Stimulated activated CD8-positive, alpha-beta memory T cell treated with anti-CD3 and anti-CD28 coated beads, Interleukin-12 subunit alpha, Interleukin-12 subunit beta, amount 100 ng/mL, for 24 hours (primary cell): ENCODE data around the gene LRRC56.

Experiments used
- DNase-seq: peaks from one replicate; pipeline ENCODE4 v3.0.0-alpha.2; 2020; ENCODE audit errors: extremely low read depth

The LRRC56 gene, protein sequence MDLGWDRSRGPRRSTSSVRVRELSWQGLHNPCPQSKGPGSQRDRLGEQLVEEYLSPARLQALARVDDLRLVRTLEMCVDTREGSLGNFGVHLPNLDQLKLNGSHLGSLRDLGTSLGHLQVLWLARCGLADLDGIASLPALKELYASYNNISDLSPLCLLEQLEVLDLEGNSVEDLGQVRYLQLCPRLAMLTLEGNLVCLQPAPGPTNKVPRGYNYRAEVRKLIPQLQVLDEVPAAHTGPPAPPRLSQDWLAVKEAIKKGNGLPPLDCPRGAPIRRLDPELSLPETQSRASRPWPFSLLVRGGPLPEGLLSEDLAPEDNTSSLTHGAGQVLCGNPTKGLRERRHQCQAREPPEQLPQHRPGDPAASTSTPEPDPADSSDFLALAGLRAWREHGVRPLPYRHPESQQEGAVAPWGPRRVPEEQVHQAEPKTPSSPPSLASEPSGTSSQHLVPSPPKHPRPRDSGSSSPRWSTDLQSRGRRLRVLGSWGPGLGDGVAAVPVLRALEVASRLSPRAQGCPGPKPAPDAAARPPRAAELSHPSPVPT

GRCh38 chr11:536841-537621 is at the start of gene LRRC56:
TSS of gene LRRC56 (plus strand) at chr11:537527. CDS start at chr11:540685, 3,158 bp downstream.
- DNase-seq: peak; percentile 82

DNA sequence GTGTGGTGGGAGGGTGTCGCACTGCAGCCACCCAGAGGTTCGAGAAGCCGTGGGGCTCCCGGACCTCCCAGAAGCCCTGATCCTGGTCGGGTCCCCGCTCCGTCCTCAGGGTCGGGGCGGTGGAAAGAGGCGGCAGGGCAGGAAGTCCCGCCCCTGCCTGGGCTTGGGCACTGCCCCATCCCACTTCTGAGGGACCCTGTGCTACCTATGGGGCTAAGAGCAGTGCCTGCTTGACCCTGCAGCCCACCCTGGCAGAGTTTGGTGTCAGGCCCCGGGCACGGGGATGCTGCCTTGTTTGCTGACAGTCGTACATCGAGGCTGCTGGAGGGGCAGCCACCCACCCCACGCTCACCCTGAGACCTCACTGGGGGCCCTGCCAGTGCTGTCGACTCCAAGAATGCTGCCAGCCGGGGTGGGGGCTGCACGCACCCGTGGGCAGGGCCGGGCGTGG is 49.7 kb upstream of the LRRC56 start:
- DNase-seq: no peak

DNA sequence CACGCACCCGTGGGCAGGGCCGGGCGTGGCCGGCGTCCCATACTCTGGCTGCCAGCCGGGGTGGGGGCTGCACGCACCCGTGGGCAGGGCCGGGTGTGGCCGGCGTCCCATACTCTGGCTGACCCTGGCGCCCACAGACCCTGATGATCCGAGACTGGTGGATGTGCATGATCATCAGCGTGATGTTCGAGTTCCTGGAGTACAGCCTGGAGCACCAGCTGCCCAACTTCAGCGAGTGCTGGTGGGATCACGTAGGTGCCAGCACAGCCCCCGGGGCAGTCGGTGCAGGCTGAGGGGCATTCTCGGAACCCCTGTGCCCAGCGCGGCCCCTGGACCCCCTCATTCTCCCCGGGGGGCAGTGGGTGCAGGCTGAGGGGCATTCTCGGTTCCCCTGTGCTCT is 49.3 kb upstream of the LRRC56 start:
- DNase-seq: no peak

DNA sequence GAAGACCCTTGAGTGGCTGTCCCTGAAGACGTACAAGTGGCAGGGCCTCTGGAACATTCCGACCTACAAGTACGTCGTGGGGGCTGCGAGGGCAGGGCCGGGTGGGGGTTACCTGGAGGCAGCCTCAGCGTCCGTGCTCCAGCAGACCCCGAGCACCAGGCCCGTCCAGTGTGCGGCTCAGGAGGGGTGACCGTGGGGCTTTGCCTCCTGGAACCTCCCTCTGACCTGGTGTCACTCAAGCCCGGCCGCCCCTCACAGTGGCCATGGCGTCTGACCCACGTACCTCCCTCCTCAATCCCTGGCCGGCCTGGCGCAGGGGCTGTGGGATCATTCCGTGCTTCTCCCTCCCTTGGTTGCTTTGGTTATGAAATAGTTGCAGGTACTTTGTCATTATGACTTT is 48.7 kb upstream of the LRRC56 start:
- DNase-seq: no peak

DNA sequence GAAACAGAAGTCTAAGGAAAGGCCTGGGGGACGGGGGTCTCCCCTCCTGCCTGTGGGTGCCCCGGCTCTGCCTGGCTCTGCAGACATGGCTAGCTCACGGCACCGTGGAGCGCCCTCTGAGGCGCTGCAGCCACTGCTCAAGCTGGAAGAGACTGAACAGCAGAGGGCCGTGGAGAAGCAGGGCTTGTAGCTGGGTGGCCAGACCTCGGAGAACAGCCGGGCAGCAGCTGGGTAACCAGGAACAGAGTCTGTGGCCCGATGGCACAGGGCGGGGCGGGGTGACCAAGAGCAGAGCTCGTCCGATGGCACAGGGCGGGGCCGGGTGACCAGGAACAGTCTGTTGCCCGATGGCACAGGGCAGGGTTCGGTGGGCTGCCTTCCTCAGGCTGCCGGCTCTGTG is 48.3 kb upstream of the LRRC56 start:
- no peak for DNase-seq

GRCh38 chr11:489610-490185 is 47.6 kb upstream of the LRRC56 start:
- DNase-seq: no peak

- DNase-seq: no peak
These were observed 47.0 kb upstream of the LRRC56 start for GRCh38 chr11:490186-490929.

DNA sequence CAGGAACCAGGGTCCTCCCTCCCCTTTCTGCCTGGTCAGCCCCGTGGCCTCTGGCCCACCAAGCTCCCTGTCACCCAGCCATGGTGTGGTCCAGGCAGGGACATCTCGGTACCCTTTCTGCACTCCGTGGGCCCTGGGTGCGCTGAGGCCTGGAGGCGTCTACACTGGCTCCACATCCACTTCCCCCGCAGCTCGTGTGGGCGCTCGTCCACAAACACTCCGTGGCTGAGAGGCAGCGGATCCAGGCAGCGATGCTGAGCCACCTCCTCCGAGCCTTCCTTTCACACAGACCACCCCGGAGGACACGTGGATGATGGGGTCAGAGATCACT is 46.4 kb upstream of the LRRC56 start:
- DNase-seq: no peak

DNA sequence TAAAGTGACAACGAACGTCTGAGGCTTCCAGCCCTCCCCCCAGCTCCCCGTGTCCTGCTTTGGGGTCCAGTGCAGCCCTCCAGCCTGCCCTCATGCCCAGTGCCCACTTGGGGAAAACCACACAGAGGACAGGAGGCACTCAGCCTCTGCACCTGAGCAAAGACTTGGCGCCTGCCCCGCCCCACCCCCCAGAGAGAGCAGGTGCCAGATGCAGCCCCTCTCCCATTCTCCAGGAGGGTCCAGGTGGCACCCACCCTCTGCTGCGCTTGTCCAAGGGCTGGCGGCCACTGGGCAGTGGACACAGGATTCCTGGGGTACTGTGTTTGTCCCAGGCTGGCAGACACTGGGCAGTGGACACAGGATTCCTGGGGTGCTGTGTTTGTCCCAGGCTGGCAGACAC is 46.0 kb upstream of the LRRC56 start:
- DNase-seq: no peak

DNA sequence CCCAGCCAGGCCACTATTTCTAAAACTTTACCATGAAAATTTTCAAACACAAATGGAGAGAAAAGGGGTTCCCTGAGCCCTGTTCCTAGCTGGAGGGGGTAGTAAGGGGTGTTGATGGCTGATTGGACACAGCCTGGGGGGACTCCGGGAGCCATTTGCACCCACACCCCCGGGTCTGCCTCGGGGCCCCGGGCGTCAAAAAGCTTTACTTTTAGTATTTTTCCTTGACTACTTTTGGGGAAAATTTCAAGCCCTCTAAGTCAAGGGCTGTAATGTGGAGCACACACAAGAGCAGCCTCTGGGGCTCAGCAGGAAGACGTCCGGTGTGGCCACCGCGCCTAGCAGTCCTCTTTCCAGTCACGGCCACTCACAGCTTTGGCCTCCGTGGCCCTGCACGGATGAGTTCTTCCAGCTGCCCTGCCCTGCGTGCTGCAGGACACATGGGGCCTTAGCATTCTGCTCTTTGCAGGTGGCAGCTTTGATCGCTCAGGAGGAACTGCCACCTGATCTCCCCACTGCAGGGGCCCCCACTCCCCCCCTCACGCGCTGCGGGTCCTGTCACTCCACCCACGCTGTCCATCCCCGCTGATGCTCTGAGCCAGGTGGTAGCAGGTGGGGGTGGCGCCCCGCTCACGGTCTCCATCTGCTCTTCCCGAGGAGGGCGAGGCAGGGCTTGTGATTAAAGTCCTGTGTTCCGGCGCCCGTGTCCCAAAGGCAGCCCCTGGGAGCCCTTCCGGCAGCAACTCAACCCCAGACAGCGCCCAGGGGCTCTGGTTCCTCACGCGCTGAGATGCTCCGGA is 44.7 kb upstream of the LRRC56 start:
- no peak for DNase-seq

GRCh38 chr11:494761-495536 is 42.4 kb upstream of the LRRC56 start:
- no peak for DNase-seq

GRCh38 chr11:495537-495931 is 41.8 kb upstream of the LRRC56 start:
- DNase-seq: no peak

- DNase-seq: no peak
These were observed 40.3 kb upstream of the LRRC56 start for GRCh38 chr11:496834-497564.

DNA sequence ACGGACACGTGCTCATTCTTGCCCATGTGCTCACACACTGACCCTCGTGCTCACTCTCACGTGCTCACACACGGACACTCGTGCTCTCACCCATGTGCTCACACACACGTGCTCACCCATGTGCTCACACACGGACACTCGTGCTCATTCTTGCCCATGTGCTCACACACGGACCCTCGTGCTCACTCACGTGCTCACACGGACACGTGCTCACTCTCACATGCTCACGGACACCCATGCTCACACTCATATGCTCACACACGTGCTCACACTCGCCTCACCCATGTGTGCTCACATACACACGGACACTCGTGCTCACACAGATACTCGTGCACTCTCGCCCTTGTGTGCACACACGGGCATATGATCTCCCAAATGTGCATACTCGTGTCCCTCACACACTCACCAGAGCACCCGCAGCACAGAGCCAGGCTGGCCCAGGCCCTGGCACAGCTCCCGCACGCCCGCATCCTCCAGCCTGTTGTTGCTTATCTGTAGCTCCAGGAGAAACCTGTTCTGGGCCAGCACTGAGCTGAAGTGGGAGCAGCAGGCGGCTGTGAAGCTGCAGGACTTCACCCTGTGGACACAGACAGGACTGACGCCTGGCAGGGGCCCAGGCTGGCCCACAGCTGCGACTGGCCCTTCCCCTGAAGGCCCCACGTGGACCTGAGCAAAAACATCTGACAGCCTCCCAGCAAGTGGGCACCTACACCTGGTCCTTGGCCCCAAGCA is 39.6 kb upstream of the LRRC56 start:
- DNase-seq: no peak

GRCh38 chr11:498297-499181 is 38.8 kb upstream of the LRRC56 start:
- no peak for DNase-seq

DNA sequence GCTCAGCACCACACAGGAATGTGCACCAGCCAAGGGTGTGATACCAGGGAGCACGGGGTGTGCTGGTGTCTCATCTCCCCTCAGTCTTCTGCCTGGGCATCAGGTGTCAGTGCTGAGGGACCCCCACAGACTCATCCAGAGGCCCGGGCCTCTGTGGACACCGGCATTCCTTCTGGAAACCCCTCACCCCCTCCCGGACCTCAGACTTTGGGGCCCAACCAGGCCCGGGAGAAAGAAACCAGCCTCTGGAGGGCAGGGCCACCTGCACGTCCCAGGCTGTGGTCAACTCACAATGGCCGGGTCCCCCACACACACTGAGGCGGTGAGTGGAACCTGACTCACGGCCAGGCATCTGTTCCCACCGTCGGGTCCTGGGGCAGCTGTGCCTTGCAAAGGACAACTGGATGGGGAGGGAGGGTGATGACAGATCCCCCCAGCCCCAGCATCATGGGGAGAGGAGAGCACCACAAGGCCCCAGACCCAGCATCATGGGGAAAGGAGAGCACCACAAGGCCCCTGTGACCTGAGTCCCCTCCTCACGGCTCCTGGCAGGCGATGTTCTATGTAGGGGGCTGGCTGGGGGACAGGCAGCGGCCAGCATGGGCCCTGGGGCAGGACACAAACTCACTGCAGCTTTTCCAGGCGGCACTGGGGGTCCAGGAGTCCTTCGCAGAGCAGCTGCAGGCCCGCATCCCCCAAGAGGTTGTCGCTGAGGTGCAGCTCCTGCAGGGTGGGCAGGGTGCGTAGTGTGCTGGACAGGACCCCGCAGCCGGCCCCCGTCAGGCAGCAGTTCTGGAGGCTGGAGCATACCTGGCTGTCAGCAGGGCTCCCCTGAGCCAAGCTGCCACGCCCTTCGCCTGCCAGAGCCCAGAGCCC is 37.9 kb upstream of the LRRC56 start:
- no peak for DNase-seq
